Keratinocyte (primary cell): ENCODE measurements around the gene PRDM11. TPM values are rescaled to one million over a fixed set of nuclear protein-coding genes. Genes with fewer than 3 reads are reported as not detected.

Experiments used
- DNase-seq: peaks from one replicate; pipeline ENCODE4 v3.0.0-alpha.2; 2011; ENCODE audit warnings: low read depth, missing footprints, low spot score
- FAIRE-seq: peaks from 2 replicates; lab custom pipeline; 2011; peaks lifted over from hg19 to GRCh38; lab: Jason Lieb, UNC
- H2AFZ ChIP-seq: 2 replicates; pipeline ENCODE4 v1.6.0; 2012; ENCODE audit warnings: low read length, control low read depth, inconsistent platforms; ENCODE audit not compliant: control insufficient read depth
- H3K27ac ChIP-seq: 2 replicates; pipeline ENCODE4 v1.5.1; 2011; ENCODE audit warnings: low read length; ENCODE audit not compliant: control insufficient read depth, insufficient read depth
- H3K27me3 ChIP-seq: 3 replicates; pipeline ENCODE4 v1.6.0; 2011; ENCODE audit warnings: low read length; ENCODE audit not compliant: control insufficient read depth, insufficient read depth; ENCODE audit errors: extremely low read depth
- H3K36me3 ChIP-seq, 2 experiments: 2 replicates in 1 of 2; 3 replicates in 1 of 2; pipeline ENCODE4 v1.5.1; 2011; ENCODE audit warnings: low read length in 2 of 2, mild to moderate bottlenecking in 1 of 2; ENCODE audit not compliant: control insufficient read depth in 2 of 2, insufficient read depth in 2 of 2; ENCODE audit errors: extremely low read depth in 1 of 2
- H3K4me1 ChIP-seq: 3 replicates; pipeline ENCODE4 v1.5.1; 2011; ENCODE audit warnings: low read length; ENCODE audit not compliant: control insufficient read depth, insufficient read depth; ENCODE audit errors: extremely low read depth
- H3K4me2 ChIP-seq: 3 replicates; pipeline ENCODE4 v1.6.0; 2011; ENCODE audit warnings: low read depth, low read length; ENCODE audit not compliant: control insufficient read depth, insufficient read depth; ENCODE audit errors: extremely low read depth
- H3K4me3 ChIP-seq, 3 experiments: fragments of 200-600 bp in 1 of 3; sonication (generic) in 1 of 3; 2 replicates in 2 of 3; 3 replicates in 1 of 3; pipeline ENCODE4 v1.5.1; 2011 to 2016; ENCODE audit warnings: low read length in 3 of 3, mild to moderate bottlenecking in 3 of 3, control low read depth in 2 of 3, inconsistent platforms in 1 of 3, low read depth in 1 of 3, mixed read lengths in 1 of 3, mixed run types in 1 of 3, moderate library complexity in 1 of 3; ENCODE audit not compliant: control insufficient read depth in 2 of 3, insufficient read depth in 2 of 3; ENCODE audit errors: extremely low read depth in 1 of 3
- H3K79me2 ChIP-seq: 2 replicates; pipeline ENCODE4 v1.6.0; 2012; ENCODE audit warnings: low read length; ENCODE audit not compliant: control insufficient read depth, insufficient read depth
- H3K9ac ChIP-seq: 3 replicates; pipeline ENCODE4 v1.6.0; 2011; ENCODE audit warnings: low read length; ENCODE audit not compliant: control insufficient read depth, insufficient read depth; ENCODE audit errors: extremely low read depth
- H3K9me1 ChIP-seq: 3 replicates; pipeline ENCODE4 v1.6.0; 2011; ENCODE audit warnings: low read length; ENCODE audit not compliant: control insufficient read depth, insufficient read depth; ENCODE audit errors: extremely low read depth
- H3K9me3 ChIP-seq: 2 replicates; pipeline ENCODE4 v1.5.1; 2012; ENCODE audit warnings: low read depth, low read length; ENCODE audit not compliant: control insufficient read depth
- H4K20me1 ChIP-seq: 3 replicates; pipeline ENCODE4 v1.6.0; 2011; ENCODE audit warnings: low read length; ENCODE audit not compliant: control insufficient read depth, insufficient read depth; ENCODE audit errors: extremely low read depth
- EZH2 ChIP-seq: IDR thresholded peaks from one replicate; pipeline ENCODE4 v1.6.1; 2012; ENCODE audit warnings: inconsistent platforms, mild to moderate bottlenecking, low read length, moderate library complexity
- dilution Hi-C: fragments of 300-500 bp; cut with MboI; formaldehyde crosslinking; loops from one replicate; pipeline ENCODE4 v1.7.0; 2020; ENCODE audit warnings: low sequenced_read_pairs; ENCODE audit not compliant: extremely low pct_ligation_motif_present
- polyA plus RNA-seq, 5 experiments: library from polyadenylated mRNA; depleted of rRNA in 3 of 5; stranded (reverse) in 3 of 5; stranded (forward) in 1 of 5; unstranded in 1 of 5; fragments of >200 nt; gene quantifications; 1 replicate in 1 of 5; 2 replicates in 3 of 5; 3 replicates in 1 of 5; pipeline versions ENCODE4 v1.2.1 to v1.2.3, GENCODE V29; 2011 to 2012; ENCODE audit warnings: missing spikeins in 2 of 5, low read depth in 1 of 5, low replicate concordance in 1 of 5
- TF ChIP-seq, protein P1 (sequence below), 3 experiments: IDR thresholded peaks in 1 of 3; conservative IDR thresholded peaks in 1 of 3; optimal IDR thresholded peaks in 1 of 3; 2 replicates in 2 of 3; 3 replicates in 1 of 3; pipeline versions ENCODE3 to v1.5.1; 2011; ENCODE audit warnings: low read length in 3 of 3, mild to moderate bottlenecking in 3 of 3, moderate library complexity in 2 of 3, control low read depth in 1 of 3, inconsistent platforms in 1 of 3; ENCODE audit not compliant: insufficient read depth in 2 of 3; ENCODE audit errors: extremely low read depth in 1 of 3

PRDM11 gene
- polyA plus RNA-seq, 1 donor (not counting 4 experiments of a cell fraction or from before 2014, with no cell fraction given), result 2.1 TPM

DNA sequence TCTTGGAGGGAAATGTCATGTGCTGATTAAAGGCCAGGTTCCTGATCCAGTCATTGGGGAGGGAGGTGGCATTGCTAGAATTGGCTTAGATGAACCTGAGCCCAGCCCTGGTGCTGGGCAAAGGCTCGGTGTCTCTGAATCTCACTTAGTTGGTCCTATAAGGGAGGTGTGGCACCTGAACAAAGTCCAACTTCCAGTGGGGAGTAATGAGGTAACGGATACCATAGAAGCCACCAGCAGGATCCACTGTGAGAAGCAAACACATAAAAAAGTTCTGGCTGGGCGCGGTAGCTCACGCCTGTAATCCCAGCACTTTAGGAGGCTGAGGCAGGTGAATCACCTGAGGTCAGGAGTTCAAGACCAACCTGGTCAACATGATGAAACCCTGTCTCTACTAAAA, 26.6 kb downstream of the PRDM11 start:
- Histone ChIP-seq H3K4me2 (no peak overlapping the region), H2AFZ (no peak overlapping the region), H3K9me1 (no peaks in the 10 kb centered on the region), H3K79me2 (no peaks in the 10 kb centered on the region), H3K4me1 (no peaks in the 10 kb centered on the region), H3K27me3 (no peaks in the 10 kb centered on the region), H3K9ac (no peak overlapping the region), H4K20me1 (no peaks in the 10 kb centered on the region), H3K4me3 (no peak overlapping the region), H3K27ac (no peak overlapping the region), H3K36me3 (no peaks in the 10 kb centered on the region), H3K9me3 (no peaks in the 10 kb centered on the region)
- DNase-seq, result no peak
- TF ChIP-seq, protein P1, sequence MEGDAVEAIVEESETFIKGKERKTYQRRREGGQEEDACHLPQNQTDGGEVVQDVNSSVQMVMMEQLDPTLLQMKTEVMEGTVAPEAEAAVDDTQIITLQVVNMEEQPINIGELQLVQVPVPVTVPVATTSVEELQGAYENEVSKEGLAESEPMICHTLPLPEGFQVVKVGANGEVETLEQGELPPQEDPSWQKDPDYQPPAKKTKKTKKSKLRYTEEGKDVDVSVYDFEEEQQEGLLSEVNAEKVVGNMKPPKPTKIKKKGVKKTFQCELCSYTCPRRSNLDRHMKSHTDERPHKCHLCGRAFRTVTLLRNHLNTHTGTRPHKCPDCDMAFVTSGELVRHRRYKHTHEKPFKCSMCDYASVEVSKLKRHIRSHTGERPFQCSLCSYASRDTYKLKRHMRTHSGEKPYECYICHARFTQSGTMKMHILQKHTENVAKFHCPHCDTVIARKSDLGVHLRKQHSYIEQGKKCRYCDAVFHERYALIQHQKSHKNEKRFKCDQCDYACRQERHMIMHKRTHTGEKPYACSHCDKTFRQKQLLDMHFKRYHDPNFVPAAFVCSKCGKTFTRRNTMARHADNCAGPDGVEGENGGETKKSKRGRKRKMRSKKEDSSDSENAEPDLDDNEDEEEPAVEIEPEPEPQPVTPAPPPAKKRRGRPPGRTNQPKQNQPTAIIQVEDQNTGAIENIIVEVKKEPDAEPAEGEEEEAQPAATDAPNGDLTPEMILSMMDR (optimal IDR thresholded peaks at IDR 0.05 in 1 of 3, IDR thresholded peaks at IDR 0.05 in 1 of 3, conservative IDR thresholded peaks at IDR 0.05 in 1 of 3; ENCODE audit: extremely low read depth in 1 of 3, insufficient read depth in 2 of 3, low read length in 3 of 3), result no peak
- TF ChIP-seq EZH2, result no peak
- dilution Hi-C loops, result no loop called here
- no peak for FAIRE-seq

DNA sequence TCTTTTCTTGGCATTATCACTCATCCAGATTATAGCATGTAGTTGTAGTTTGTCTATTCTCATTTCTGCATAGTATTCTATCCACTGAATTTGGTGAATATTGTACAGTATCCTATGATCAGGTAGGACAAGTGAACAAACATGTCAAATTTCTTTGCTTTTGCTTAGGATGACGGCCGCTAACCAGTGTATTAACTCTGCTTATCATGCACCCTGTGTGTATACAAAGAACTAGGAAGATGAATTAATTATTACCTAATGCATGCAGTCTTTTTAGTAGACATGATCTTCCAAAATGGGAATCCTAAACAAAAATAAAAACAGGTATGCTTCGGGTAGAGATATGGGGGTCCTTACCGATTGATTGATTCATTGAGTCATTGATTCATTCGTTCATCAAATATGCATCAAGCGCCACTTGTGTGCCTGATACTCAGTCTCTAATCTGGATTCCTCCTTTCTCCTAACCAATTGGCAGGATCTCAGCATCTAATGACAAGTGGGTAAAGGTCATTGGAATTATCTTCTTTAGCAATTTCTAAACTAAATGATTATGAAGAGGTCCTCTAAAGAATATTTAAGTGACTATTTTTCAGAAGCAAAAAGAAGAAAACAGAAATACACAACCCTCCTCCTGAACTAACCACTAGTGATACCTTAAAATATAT, 27.9 kb downstream of the PRDM11 start:
- no peak overlapping the region for H3K9ac ChIP-seq
- TF ChIP-seq, protein P1 (optimal IDR thresholded peaks at IDR 0.05 in 1 of 3, IDR thresholded peaks at IDR 0.05 in 1 of 3, conservative IDR thresholded peaks at IDR 0.05 in 1 of 3; ENCODE audit: extremely low read depth in 1 of 3, insufficient read depth in 2 of 3, low read length in 3 of 3), result no peak
- no peak for TF ChIP-seq EZH2
- no peaks in the 10 kb centered on the region for H3K79me2 ChIP-seq
- H3K27ac ChIP-seq, result no peak overlapping the region
- no peak overlapping the region for H3K4me3 ChIP-seq
- peaks cover 4% of the 10 kb centered on the region for H3K4me1 ChIP-seq
- no peaks in the 10 kb centered on the region for H3K9me3 ChIP-seq
- H3K36me3 ChIP-seq, result no peaks in the 10 kb centered on the region
- no peaks in the 10 kb centered on the region for H3K27me3 ChIP-seq
- H2AFZ ChIP-seq, result no peak overlapping the region
- FAIRE-seq, result no peak
- H3K4me2 ChIP-seq, result no peak overlapping the region
- no peaks in the 10 kb centered on the region for H4K20me1 ChIP-seq
- dilution Hi-C loops, result no loop called here
- no peaks in the 10 kb centered on the region for H3K9me1 ChIP-seq
- DNase-seq, result no peak
